Activated CD4-positive, alpha-beta T cell treated with anti-CD3 and anti-CD28 coated beads, Interleukin-2, amount 50 U/mL, for 1 hour (primary cell): Measurements from ENCODE around the gene ISM2.

ENCODE experiments used
- DNase-seq: peaks from one replicate; pipeline ENCODE4 v3.0.0-alpha.2; 2020

The ISM2 gene

GRCh38 chr14:77458249-77458950, 40.2 kb downstream of the ISM2 start:
- peak; percentile 13 for DNase-seq

GRCh38 chr14:77457522-77458248, 40.9 kb downstream of the ISM2 start, which contains the start of the genes AHSA1 and VIPAS39:
AHSA1 (plus strand) TSS chr14:77458093; CDS start chr14:77458190, 97 bp downstream.
VIPAS39 (minus strand) TSS chr14:77457601; CDS start chr14:77454102, 3,499 bp downstream.
- peak; percentile 90 for DNase-seq

- no peak for DNase-seq
Measured at GRCh38 chr14:77457115-77457521, 41.5 kb downstream of the ISM2 start.

GRCh38 chr14:77455966-77456640, 42.5 kb downstream of the ISM2 start:
- no peak for DNase-seq

- no peak for DNase-seq
Measured at GRCh38 chr14:77442196-77442595, 56.4 kb downstream of the ISM2 start.

- no peak for DNase-seq
Measured at GRCh38 chr14:77439861-77440260, 58.8 kb downstream of the ISM2 start.

- no peak for DNase-seq
Measured at GRCh38 chr14:77438596-77438995, 60.0 kb downstream of the ISM2 start.

- no peak for DNase-seq
Measured at GRCh38 chr14:77436042-77436441, 62.6 kb downstream of the ISM2 start.

GRCh38 chr14:77426396-77426795, 72.2 kb downstream of the ISM2 start:
- no peak for DNase-seq

GRCh38 chr14:77424862-77425261, 73.8 kb downstream of the ISM2 start:
- DNase-seq = no peak
